Mucosa of stomach (tissue), 1 donor: Measurements from ENCODE around the gene ZMAT5.

Experiments used
- H3K27me3 ChIP-seq: one replicate; pipeline ENCODE4 v1.7.0; 2013; ENCODE audit warnings: mild to moderate bottlenecking, low read length; ENCODE audit not compliant: control insufficient read depth, insufficient read depth
- H3K36me3 ChIP-seq: one replicate; pipeline ENCODE4 v1.7.0; 2013; ENCODE audit warnings: low read length; ENCODE audit not compliant: control insufficient read depth, insufficient read depth
- H3K4me1 ChIP-seq: one replicate; pipeline ENCODE4 v1.7.0; 2013; ENCODE audit warnings: mild to moderate bottlenecking, low read length; ENCODE audit not compliant: control insufficient read depth, insufficient read depth
- H3K4me3 ChIP-seq: one replicate; pipeline ENCODE4 v1.7.0; 2013; ENCODE audit warnings: low read length
- H3K9ac ChIP-seq: one replicate; pipeline ENCODE4 v1.7.0; 2013; ENCODE audit warnings: mild to moderate bottlenecking, low read length, moderate library complexity
- H3K9me3 ChIP-seq: one replicate; pipeline ENCODE4 v1.7.0; 2013; ENCODE audit warnings: mild to moderate bottlenecking, low read length, moderate library complexity; ENCODE audit not compliant: control insufficient read depth
- donor health status: Pancreatic carcinoma.

ZMAT5 gene, protein sequence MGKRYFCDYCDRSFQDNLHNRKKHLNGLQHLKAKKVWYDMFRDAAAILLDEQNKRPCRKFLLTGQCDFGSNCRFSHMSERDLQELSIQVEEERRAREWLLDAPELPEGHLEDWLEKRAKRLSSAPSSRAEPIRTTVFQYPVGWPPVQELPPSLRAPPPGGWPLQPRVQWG

DNA sequence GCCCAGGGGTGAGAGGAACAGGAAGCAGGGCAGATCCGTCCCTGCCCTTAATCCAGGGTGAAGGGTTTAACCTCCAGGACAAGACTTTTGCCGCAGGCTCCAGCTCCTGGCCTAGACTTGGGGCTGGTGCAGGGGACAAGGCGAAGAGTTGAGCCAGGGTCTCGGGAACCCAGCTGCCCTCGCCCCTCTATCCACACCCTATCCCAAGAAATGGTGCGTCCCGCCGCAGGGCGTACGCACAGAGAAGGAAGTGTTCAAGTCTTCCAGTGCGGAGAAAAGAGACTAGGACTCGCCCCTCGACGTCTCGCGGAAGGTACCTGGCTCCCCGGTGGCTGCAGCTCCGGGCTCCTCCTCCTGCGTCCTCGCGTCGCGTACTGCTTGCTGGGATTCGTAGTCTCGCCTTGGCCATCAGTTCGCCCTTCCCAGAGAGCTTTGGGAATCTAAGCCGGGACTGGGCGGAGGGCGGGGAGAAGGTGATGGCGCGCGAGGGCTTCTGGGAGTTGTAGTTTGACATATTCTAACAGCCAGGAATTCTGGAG is at the start of gene ZMAT5:
Gene ZMAT5, minus strand, starts transcription at position 376 of the 539 bp plus-strand sequence. CDS start 18,463 bp downstream, outside the sequence.
- Histone ChIP-seq H3K27me3 (no peaks in the 10 kb centered on the region), H3K9me3 (no peaks in the 10 kb centered on the region), H3K9ac (peak within 1 kb of the TSS; percentile 96), H3K4me3 (peak within 1 kb of the TSS; percentile 95), H3K36me3 (peaks cover 8% of the 10 kb centered on the region), H3K4me1 (peaks cover 7% of the 10 kb centered on the region)

DNA sequence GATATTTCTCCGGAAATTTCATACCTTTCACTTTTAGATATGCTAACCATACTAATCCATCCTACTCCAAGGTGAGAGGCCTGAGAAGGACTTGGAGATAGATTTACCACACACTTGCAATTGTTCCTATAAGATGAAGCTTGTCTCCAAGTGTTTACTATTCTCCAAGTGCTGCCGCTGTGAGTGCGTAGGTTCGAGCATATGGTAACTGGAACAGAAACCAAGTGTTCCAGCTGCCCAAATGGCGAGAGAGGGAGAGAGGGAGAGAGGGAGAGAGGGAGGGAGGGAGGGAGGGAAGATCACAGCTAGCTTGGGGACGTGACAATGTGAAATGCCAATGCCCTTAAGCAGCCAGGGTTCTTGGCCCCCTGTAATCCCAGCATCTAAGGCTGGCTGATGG is 49.7 kb upstream of the ZMAT5 start:
- Histone ChIP-seq H3K36me3 (peaks cover 10% of the 10 kb centered on the region), H3K4me3 (no peak overlapping the region)

DNA sequence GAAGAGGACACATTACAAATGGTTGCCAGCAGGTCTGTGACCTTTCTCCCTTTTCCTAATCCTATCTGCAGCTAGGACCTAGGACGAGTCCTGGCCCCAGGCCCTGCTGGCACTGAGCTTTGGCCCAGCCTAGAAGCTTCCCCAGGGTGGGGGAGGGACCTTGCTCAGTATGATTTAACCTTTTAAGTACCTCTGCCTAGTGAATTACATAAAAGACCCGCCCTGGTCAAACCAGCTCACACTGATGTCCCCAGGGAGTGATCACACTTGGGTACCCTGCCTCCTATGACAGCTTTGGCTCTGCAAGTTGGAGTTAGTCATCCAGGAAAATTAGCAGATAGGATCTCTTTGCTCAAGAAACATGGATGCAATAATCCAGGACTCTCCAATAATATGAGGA is 49.3 kb upstream of the ZMAT5 start:
- peaks cover 57% of the 10 kb centered on the region for H3K4me1 ChIP-seq
- H3K4me3 ChIP-seq = no peak overlapping the region
- H3K36me3 ChIP-seq = peaks cover 10% of the 10 kb centered on the region
- H3K9ac ChIP-seq = peak overlapping the region; percentile 30
- H3K9me3 ChIP-seq = no peaks in the 10 kb centered on the region
- H3K27me3 ChIP-seq = no peaks in the 10 kb centered on the region

More for the DNA sequence above, 49.7 kb upstream of the ZMAT5 start:
- H3K4me1 ChIP-seq = peaks cover 60% of the 10 kb centered on the region
- H3K9ac ChIP-seq = no peak overlapping the region
- no peaks in the 10 kb centered on the region for H3K9me3 ChIP-seq
- H3K27me3 ChIP-seq = no peaks in the 10 kb centered on the region

DNA sequence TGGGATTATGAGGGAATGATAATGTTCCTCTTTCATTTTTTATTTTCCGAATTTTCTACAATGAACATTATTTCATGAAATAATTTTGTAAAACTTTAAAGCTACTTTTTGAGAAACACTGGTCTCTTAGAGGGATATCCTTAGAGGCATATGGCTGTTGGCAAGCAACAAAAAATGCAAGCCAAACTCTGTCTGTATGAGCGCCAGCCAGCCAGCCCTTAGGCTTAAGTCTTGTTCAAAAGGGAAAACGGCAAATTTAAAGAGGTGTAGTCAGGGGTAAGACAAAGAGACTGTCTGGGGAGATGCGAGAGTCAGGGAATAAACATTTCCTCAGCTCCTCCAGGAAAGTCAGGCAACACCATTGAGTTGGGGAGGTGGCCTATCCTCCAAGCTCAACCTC is 48.8 kb upstream of the ZMAT5 start:
- no peaks in the 10 kb centered on the region for H3K9me3 ChIP-seq
- peak overlapping the region; percentile 30 for H3K9ac ChIP-seq
- no peaks in the 10 kb centered on the region for H3K27me3 ChIP-seq
- H3K4me1 ChIP-seq = peaks cover 53% of the 10 kb centered on the region
- H3K4me3 ChIP-seq = no peak overlapping the region
- peaks cover 10% of the 10 kb centered on the region for H3K36me3 ChIP-seq

DNA sequence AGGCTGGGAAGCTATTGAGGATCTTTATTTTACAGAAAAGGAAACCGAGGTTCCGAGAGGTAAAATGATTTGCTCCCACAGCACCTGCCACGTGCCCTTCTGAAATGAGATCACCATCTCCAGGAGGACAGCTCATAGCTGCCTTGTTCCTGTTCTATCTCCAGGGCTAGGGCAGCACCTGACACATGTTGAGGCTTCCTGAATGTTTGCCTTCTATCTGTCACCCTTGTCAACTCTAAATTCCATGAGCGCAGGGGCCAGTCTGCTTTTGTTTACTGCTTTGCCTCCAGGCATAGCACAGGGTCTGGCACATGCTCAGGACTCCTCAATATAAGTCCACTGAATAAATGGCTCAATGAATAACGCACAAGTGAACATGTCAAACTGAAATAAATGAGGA is 47.2 kb upstream of the ZMAT5 start:
- H3K9me3 ChIP-seq = no peaks in the 10 kb centered on the region
- H3K4me1 ChIP-seq = peaks cover 60% of the 10 kb centered on the region
- no peaks in the 10 kb centered on the region for H3K27me3 ChIP-seq
- H3K36me3 ChIP-seq = peaks cover 15% of the 10 kb centered on the region
- no peak overlapping the region for H3K9ac ChIP-seq
- H3K4me3 ChIP-seq = no peak overlapping the region

DNA sequence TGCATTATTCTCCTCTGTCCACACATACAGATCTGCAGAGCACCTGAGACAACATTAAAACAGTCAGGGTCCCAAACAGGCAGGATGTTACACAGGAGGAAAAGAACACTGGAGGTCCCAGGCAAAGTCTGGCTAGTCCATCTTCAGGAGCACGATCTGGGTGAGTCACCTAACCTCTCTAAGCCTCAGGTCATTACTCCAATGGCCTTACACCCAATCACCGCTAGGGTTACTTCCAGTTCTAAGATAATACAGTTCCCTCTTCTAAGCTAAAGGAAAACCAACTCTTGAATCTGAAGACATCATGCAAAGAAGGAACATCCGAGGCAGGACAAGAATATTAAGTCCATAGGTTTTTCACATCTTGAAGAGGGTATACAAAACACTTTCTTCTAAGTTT is 46.8 kb upstream of the ZMAT5 start:
- Histone ChIP-seq H3K9me3 (no peaks in the 10 kb centered on the region), H3K36me3 (peaks cover 15% of the 10 kb centered on the region), H3K4me1 (peaks cover 60% of the 10 kb centered on the region), H3K27me3 (no peaks in the 10 kb centered on the region), H3K4me3 (no peak overlapping the region), H3K9ac (no peak overlapping the region)

DNA sequence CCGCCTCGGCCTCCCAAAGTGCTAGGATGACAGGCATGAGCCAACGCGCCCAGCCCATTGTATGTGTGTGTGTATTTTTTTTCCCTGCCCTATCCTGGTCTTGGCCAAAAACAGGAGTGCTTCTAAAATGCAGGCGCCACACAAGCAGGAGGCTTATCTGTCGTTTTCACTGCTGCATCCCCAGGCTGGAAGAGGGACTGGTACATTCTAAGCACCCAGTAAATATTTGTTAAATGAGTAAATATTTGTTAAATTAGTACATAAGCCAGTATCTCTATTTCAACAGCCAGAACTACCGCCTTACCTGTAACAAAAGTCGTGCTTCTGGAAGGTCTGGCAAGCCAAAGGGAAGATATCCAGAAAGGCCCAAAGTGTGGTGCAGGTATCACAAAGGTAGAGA is 46.3 kb upstream of the ZMAT5 start:
- no peak overlapping the region for H3K9ac ChIP-seq
- H3K4me3 ChIP-seq = no peak overlapping the region
- H3K27me3 ChIP-seq = no peaks in the 10 kb centered on the region
- H3K4me1 ChIP-seq = peaks cover 60% of the 10 kb centered on the region
- H3K36me3 ChIP-seq = peaks cover 15% of the 10 kb centered on the region
- no peaks in the 10 kb centered on the region for H3K9me3 ChIP-seq

DNA sequence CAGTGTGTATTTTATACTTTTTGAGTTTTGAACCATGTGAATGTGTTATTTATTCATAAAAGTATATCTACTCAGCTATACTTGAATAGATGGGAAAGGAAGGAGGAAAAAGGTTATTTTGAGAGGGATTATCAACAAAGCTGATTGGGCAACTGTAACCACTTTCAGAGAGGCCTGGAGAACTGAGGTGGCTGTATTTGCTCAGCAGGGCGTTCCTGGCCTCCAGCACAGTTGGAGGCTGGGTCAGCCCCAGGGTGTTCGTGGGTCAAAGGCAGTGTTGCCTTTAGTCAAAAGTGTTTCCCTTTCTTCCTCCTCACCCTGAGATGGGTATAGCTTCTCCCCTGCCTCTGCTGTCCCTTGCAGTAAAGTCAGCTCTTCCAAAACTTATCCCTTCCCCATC is 44.6 kb upstream of the ZMAT5 start:
- Histone ChIP-seq H3K9ac (no peak overlapping the region), H3K4me1 (peaks cover 55% of the 10 kb centered on the region), H3K4me3 (no peak overlapping the region), H3K36me3 (peaks cover 18% of the 10 kb centered on the region), H3K9me3 (no peaks in the 10 kb centered on the region), H3K27me3 (no peaks in the 10 kb centered on the region)

DNA sequence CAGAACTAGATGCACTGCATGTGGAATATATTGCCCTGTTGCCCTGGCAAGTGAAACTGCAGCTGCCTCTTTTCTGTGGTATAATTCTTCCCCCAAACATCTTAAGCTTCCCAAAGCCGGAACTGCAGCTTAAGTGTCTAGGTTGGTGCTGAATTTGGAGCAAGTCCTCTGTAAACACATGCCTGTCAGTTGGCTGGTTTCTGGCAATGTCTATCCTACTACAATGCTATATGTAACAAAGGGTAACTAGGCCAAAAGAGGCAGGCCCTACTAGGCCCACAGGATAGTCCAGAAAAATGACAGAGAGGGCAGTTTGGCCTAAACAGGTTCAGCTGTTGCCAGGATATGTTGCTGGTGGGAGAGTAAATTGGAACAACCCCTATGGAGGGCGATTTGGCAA is 43.4 kb upstream of the ZMAT5 start:
- Histone ChIP-seq H3K4me1 (peaks cover 50% of the 10 kb centered on the region), H3K9ac (no peak overlapping the region), H3K4me3 (no peak overlapping the region), H3K27me3 (no peaks in the 10 kb centered on the region), H3K36me3 (peaks cover 30% of the 10 kb centered on the region), H3K9me3 (no peaks in the 10 kb centered on the region)

DNA sequence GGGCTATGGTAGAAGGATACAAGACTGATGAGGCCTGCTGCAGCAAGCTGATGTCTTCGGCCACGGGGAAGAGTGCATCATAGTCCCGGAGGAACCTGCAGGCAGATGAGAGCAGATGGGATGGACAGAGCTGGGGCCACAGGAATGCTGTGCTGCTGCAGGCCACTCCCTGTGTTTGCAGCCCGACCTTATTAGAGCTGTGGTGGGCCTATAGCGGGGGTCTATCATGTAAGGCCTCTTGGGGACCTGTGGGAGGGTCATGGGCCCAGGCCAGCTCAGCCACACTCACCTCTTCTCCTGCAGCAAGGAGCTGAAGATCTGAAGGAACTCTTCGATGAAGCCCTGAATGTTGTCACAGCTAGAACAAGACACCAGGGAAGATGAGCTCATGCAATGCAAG is 39.4 kb upstream of the ZMAT5 start:
- Histone ChIP-seq H3K36me3 (peaks cover 35% of the 10 kb centered on the region), H3K4me3 (no peak overlapping the region), H3K9ac (no peak overlapping the region), H3K9me3 (no peaks in the 10 kb centered on the region), H3K4me1 (peaks cover 44% of the 10 kb centered on the region), H3K27me3 (no peaks in the 10 kb centered on the region)

DNA sequence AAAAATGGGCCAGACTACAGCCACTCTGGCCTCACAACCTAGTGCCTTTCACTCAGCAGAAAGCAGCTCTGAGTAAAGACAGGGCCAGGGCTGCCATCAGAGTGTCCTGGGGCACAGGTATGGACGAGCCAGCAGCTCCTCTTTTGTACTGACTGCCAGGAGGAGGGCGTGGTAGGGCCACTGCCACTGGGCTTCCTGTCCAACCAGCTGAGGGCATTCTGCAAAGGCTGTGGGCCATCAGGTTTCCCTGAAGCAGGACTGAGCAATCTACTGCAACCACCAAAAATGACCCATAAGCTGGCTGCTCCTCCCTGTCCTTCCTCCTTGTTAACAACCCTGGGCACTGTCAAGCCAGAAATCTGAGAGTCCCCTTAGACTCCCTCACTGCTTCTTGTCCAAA is 38.2 kb upstream of the ZMAT5 start:
- Histone ChIP-seq H3K27me3 (no peaks in the 10 kb centered on the region), H3K9me3 (no peaks in the 10 kb centered on the region), H3K4me1 (peaks cover 51% of the 10 kb centered on the region), H3K9ac (no peak overlapping the region), H3K4me3 (peak overlapping the region; percentile 25), H3K36me3 (peaks cover 34% of the 10 kb centered on the region)

DNA sequence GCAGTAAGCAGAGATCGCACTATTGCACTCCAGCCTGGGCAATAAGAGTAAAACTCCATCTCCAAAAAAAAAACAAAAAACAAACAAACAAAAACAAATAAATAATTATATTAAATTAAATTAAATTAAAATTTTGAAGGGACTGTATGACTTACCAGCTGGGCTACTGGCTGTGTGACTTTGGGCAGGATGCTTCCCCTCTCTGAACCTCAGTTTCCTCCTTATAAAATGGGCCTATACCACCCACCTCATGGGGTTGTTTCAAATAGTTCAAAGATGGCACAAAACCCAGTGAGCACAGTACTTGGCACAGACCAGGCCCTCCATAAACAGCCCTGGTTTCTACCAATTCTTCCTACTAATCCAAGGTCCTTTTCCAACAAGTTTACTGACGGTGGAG is 36.4 kb upstream of the ZMAT5 start:
- H3K36me3 ChIP-seq = peaks cover 35% of the 10 kb centered on the region

DNA sequence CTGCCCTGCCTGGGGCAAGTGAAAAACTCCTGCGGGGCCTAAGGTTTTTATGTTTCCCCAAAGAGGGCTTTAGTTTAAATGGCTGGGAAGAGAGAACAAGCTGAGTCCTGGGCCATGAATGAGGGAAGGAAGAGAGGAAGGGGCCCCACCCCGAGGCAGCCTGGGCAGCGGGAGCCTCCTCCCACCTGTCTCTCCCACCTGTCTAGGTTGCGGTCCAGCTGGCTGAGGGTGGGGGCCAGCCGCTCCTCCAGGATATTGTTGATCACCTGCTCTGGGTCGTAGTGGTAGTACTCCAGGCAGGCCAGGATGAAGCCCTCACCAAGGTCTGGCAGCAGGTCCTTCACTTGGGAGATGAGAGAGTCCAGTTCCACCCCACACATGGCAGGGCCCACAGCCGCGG is 35.0 kb upstream of the ZMAT5 start:
- H3K27me3 ChIP-seq = no peaks in the 10 kb centered on the region
- H3K36me3 ChIP-seq = peaks cover 35% of the 10 kb centered on the region
- peak overlapping the region; percentile 41 for H3K9ac ChIP-seq
- H3K4me3 ChIP-seq = no peak overlapping the region
- H3K9me3 ChIP-seq = no peaks in the 10 kb centered on the region
- H3K4me1 ChIP-seq = peaks cover 72% of the 10 kb centered on the region

More for the DNA sequence above, 36.4 kb upstream of the ZMAT5 start:
- no peak overlapping the region for H3K4me3 ChIP-seq
- H3K9me3 ChIP-seq = no peaks in the 10 kb centered on the region
- H3K9ac ChIP-seq = no peak overlapping the region
- H3K27me3 ChIP-seq = no peaks in the 10 kb centered on the region
- peaks cover 67% of the 10 kb centered on the region for H3K4me1 ChIP-seq
